Fibroblast of skin of abdomen (primary cell): ENCODE results near the gene CCL11.

Source experiments
- DNase-seq: peaks from one replicate; pipeline ENCODE4 v3.0.0-alpha.2; 2013

The CCL11 gene

GRCh38 chr17:34308371-34308770, 22.8 kb downstream of the CCL11 start:
- DNase-seq = no peak

- DNase-seq = no peak
Observed at GRCh38 chr17:34311291-34311690, 25.7 kb downstream of the CCL11 start.

DNA sequence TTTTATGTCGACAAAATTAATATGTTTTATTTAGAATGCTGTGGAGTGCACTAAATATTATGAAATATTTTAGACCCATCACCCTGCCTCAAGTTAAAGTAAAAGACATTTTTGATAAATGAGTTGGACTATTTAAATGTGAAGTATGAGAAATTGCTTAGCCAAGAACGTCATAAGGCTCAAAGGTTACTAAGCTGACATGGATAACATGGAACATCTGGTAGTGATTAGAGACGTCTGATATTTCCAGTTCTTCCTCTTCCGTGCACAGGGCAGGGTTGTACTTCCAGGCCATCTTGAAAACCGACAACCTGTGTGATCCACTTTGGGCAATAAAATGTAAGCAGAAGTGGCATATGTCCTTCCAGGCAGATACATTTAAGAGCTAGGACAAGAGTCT, 26.5 kb downstream of the CCL11 start:
- DNase-seq = peak; percentile 81

DNA sequence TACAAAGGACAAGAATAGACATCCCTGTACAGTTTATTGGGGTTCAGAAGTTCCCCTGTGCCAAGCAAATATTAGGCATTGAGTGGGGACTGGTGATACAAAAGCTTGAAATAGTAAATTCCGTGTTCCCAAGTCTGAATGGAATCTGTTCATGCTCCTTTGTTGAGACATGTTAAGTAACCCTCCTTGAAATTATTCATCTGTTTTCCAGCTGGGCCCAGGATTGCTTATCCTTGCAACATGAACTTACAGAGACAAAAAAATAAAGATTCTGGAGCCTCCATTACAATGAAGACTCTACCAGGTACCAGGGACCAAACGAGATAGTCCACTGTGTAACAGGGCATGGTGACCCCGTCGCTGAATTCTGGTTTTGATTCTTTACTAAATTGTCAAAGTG, 27.6 kb downstream of the CCL11 start:
- DNase-seq = peak; percentile 54

GRCh38 chr17:34314279-34314678, 28.7 kb downstream of the CCL11 start:
- DNase-seq = peak; percentile 37

- DNase-seq = no peak
Observed at GRCh38 chr17:34318474-34318873, 32.9 kb downstream of the CCL11 start.

GRCh38 chr17:34319039-34319483, 33.5 kb downstream of the CCL11 start, which contains the start of gene CCL8:
Gene CCL8 (plus strand): TSS chr17:34319435. CDS start chr17:34319502, 67 bp downstream.
- DNase-seq = no peak

GRCh38 chr17:34321964-34322363, 36.4 kb downstream of the CCL11 start:
- DNase-seq = no peak

DNA sequence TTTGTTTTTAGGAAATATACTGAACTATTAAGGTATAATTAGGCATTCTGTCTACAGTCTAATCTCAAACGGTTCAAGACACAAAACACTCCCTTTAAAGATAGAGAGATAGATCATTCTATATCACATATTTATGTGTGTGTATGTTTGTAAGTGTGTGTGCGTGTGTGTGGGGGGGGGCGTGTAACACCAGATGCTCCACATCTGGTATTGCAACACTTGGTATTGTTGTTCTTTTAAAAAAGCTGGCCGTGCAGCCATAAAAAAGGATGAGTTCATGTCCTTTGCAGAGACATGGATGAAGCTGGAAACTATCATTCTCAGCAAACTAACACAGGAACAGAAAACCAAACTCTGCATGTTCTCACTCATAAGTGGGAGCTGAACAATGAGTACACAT, 42.0 kb downstream of the CCL11 start:
- DNase-seq = peak; percentile 17

- no peak for DNase-seq
Observed at GRCh38 chr17:34337701-34338100, 52.2 kb downstream of the CCL11 start.
